ENCODE results near the gene EML3.
"Not testable (repeated sequence)": the region's sequence is repeated elsewhere in the genome, so short reads cannot be mapped to it uniquely, and the experiment has no call there.

The EML3 gene

GRCh38 chr11:62621567-62622470 lies 9.2 kb upstream of the EML3 start, which contains the start of gene B3GAT3:
B3GAT3 (minus strand) TSS chr11:62621986; CDS start chr11:62621947, 39 bp downstream.
- H3K4me3 ChIP-seq (ENCODE audit: low read depth, low read length) = peak within 1 kb of the TSS; percentile 82
- peak; percentile 94 for DNase-seq (ENCODE audit: low read depth)

- H3K4me3 ChIP-seq (ENCODE audit: low read depth, low read length) = peak overlapping the region; percentile 82
- no peak for DNase-seq (ENCODE audit: low read depth)
Measured at GRCh38 chr11:62621027-62621566, 8.5 kb upstream of the EML3 start.

GRCh38 chr11:62616957-62617356 lies 4.4 kb upstream of the EML3 start:
- DNase-seq (ENCODE audit: low read depth); H3K4me3 ChIP-seq (ENCODE audit: low read depth, low read length): not testable (repeated sequence)

GRCh38 chr11:62615521-62615920 lies 2.9 kb upstream of the EML3 start:
- H3K4me3 ChIP-seq (ENCODE audit: low read depth, low read length) = no peak overlapping the region
- DNase-seq (ENCODE audit: low read depth) = no peak

- H3K4me3 ChIP-seq (ENCODE audit: low read depth, low read length) = no peak overlapping the region
- DNase-seq (ENCODE audit: low read depth) = no peak
Measured at GRCh38 chr11:62614275-62614674, 1.7 kb upstream of the EML3 start.

- DNase-seq (ENCODE audit: low read depth) = no peak
- H3K4me3 ChIP-seq (ENCODE audit: low read depth, low read length) = no peak overlapping the region
Measured at GRCh38 chr11:62613291-62613778, 760 bp upstream of the EML3 start.

GRCh38 chr11:62611705-62612365 lies 740 bp downstream of the EML3 start:
- peak; percentile 32 for DNase-seq (ENCODE audit: low read depth)
- peak overlapping the region; percentile 67 for H3K4me3 ChIP-seq (ENCODE audit: low read depth, low read length)

GRCh38 chr11:62610814-62611704 lies 1.5 kb downstream of the EML3 start:
- peak overlapping the region; percentile 67 for H3K4me3 ChIP-seq (ENCODE audit: low read depth, low read length)
- DNase-seq (ENCODE audit: low read depth) = no peak

GRCh38 chr11:62610403-62610802 lies 2.2 kb downstream of the EML3 start:
- DNase-seq (ENCODE audit: low read depth) = no peak
- H3K4me3 ChIP-seq (ENCODE audit: low read depth, low read length) = no peak overlapping the region

GRCh38 chr11:62608776-62609175 lies 3.8 kb downstream of the EML3 start:
- no peak for DNase-seq (ENCODE audit: low read depth)
- H3K4me3 ChIP-seq (ENCODE audit: low read depth, low read length) = no peak overlapping the region

- no peak for DNase-seq (ENCODE audit: low read depth)
- no peak overlapping the region for H3K4me3 ChIP-seq (ENCODE audit: low read depth, low read length)
Measured at GRCh38 chr11:62607714-62608113, 4.9 kb downstream of the EML3 start.

- DNase-seq (ENCODE audit: low read depth) = no peak
- H3K4me3 ChIP-seq (ENCODE audit: low read depth, low read length) = no peak overlapping the region
Measured at GRCh38 chr11:62605902-62606301, 6.7 kb downstream of the EML3 start.

GRCh38 chr11:62605467-62605866 lies 7.1 kb downstream of the EML3 start:
- H3K4me3 ChIP-seq (ENCODE audit: low read depth, low read length) = no peak overlapping the region
- no peak for DNase-seq (ENCODE audit: low read depth)

- DNase-seq (ENCODE audit: low read depth) = no peak
- H3K4me3 ChIP-seq (ENCODE audit: low read depth, low read length) = no peak overlapping the region
Measured at GRCh38 chr11:62604460-62605120, 8.0 kb downstream of the EML3 start.

- DNase-seq (ENCODE audit: low read depth) = no peak
- H3K4me3 ChIP-seq (ENCODE audit: low read depth, low read length) = no peak overlapping the region
Measured at GRCh38 chr11:62603776-62604299, 8.7 kb downstream of the EML3 start.

GRCh38 chr11:62603072-62603408 lies 9.5 kb downstream of the EML3 start:
- no peak for DNase-seq (ENCODE audit: low read depth)
- peak overlapping the region; percentile 96 for H3K4me3 ChIP-seq (ENCODE audit: low read depth, low read length)

GRCh38 chr11:62602141-62603071 lies 10.2 kb downstream of the EML3 start:
- no peak for DNase-seq (ENCODE audit: low read depth)
- peak overlapping the region; percentile 96 for H3K4me3 ChIP-seq (ENCODE audit: low read depth, low read length)
